ENCODE results near the gene ZNF318. TPM values are rescaled to one million over a fixed set of nuclear protein-coding genes. Genes with fewer than 3 reads are reported as not detected.
"Not testable (repeated sequence)": the region's sequence is repeated elsewhere in the genome, so short reads cannot be mapped to it uniquely, and the experiment has no call there.

Gene ZNF318
- total RNA-seq, 1 experiment from 2014 or later: 23.8 TPM

DNA sequence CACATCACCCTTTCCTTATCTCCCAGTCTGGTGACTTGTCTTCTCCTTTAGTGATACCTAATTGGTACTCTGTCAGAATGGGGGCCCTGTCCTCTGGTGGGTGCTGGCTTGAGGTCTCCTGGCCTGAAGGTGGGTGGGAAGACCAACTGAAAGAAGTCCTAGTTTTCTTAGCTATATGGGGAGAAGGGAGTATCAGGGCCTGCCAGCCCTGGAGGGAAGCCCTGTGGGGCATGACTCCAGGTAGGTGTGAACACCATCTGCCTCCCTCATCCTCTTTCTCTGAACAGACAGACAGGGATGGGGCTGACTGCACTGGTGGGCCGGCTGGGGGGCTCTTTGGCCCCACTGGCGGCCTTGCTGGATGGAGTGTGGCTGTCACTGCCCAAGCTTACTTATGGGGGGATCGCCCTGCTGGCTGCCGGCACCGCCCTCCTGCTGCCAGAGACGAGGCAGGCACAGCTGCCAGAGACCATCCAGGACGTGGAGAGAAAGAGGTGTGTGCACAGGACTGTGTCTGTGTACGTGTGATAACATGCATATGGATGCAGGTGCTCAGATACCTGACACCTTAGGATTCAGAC, 65.6 kb downstream of the ZNF318 start:
- TF ChIP-seq, protein P1, sequence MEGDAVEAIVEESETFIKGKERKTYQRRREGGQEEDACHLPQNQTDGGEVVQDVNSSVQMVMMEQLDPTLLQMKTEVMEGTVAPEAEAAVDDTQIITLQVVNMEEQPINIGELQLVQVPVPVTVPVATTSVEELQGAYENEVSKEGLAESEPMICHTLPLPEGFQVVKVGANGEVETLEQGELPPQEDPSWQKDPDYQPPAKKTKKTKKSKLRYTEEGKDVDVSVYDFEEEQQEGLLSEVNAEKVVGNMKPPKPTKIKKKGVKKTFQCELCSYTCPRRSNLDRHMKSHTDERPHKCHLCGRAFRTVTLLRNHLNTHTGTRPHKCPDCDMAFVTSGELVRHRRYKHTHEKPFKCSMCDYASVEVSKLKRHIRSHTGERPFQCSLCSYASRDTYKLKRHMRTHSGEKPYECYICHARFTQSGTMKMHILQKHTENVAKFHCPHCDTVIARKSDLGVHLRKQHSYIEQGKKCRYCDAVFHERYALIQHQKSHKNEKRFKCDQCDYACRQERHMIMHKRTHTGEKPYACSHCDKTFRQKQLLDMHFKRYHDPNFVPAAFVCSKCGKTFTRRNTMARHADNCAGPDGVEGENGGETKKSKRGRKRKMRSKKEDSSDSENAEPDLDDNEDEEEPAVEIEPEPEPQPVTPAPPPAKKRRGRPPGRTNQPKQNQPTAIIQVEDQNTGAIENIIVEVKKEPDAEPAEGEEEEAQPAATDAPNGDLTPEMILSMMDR (conservative IDR thresholded peaks at IDR 0.05; ENCODE audit: low read depth, low read length): no peak
- TF ChIP-seq EZH2 (IDR thresholded peaks at IDR 0.05; ENCODE audit: borderline replicate concordance, low read depth, low read length, poor library complexity, severe bottlenecking): no peak
- Histone ChIP-seq H3K9me3 (ENCODE audit: low read depth, low read length, poor library complexity, severe bottlenecking) (no peaks in the 10 kb centered on the region), H3K27ac (ENCODE audit: low read depth, low read length, poor library complexity, severe bottlenecking) (no peak overlapping the region), H3K36me3 (ENCODE audit: insufficient read depth, low read length, poor library complexity, severe bottlenecking) (no peaks in the 10 kb centered on the region), H3K27me3 (replicated peaks; ENCODE audit: insufficient read depth, low read depth, low read length, poor library complexity) (no peaks in the 10 kb centered on the region), H3K4me3 (ENCODE audit: low read depth, low read length, poor library complexity, severe bottlenecking) (no peak overlapping the region), H3K4me1 (ENCODE audit: insufficient read depth, low read length, poor library complexity, severe bottlenecking) (no peaks in the 10 kb centered on the region)
- BruUV-seq (replicated peaks): no TSS peak
- intact Hi-C loops (cut with micrococcal nuclease; ENCODE audit: unreplicated experiment): no loop called here
- POLR2A ChIA-PET (ENCODE audit: low non-redundant PET): no interaction called here
- CTCF ChIA-PET: no interaction called here
- DNase-seq (ENCODE audit: low spot score): no peak

DNA sequence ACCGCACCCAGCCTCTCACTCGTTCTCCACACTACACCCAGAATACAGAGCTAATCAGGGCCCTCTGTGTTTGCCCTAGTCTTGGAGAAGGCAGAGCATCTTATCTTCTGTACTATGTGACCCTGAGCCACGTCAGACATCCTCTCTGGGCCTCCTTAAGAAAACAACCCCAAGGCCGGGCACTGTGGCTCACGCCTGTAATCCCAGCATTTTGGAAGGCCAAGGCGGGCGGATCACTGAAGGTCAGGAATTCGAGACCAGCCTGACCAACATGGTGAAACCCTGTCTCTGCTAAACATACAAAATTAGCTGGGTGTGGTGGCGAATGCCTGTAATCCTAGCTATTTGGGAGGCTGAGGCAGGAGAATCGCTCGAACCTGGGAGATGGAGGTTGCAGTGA, 66.4 kb downstream of the ZNF318 start:
- DNase-seq (ENCODE audit: low spot score); BruUV-seq (replicated peaks); H3K4me3 ChIP-seq (ENCODE audit: low read depth, low read length, poor library complexity, severe bottlenecking); H3K36me3 ChIP-seq (ENCODE audit: insufficient read depth, low read length, poor library complexity, severe bottlenecking); H3K27ac ChIP-seq (ENCODE audit: low read depth, low read length, poor library complexity, severe bottlenecking); H3K4me1 ChIP-seq (ENCODE audit: insufficient read depth, low read length, poor library complexity, severe bottlenecking); POLR2A ChIA-PET (ENCODE audit: low non-redundant PET); intact Hi-C loops (cut with micrococcal nuclease; ENCODE audit: unreplicated experiment); H3K27me3 ChIP-seq (replicated peaks; ENCODE audit: insufficient read depth, low read depth, low read length, poor library complexity); H3K9me3 ChIP-seq (ENCODE audit: low read depth, low read length, poor library complexity, severe bottlenecking); CTCF ChIA-PET: not testable (repeated sequence)

DNA sequence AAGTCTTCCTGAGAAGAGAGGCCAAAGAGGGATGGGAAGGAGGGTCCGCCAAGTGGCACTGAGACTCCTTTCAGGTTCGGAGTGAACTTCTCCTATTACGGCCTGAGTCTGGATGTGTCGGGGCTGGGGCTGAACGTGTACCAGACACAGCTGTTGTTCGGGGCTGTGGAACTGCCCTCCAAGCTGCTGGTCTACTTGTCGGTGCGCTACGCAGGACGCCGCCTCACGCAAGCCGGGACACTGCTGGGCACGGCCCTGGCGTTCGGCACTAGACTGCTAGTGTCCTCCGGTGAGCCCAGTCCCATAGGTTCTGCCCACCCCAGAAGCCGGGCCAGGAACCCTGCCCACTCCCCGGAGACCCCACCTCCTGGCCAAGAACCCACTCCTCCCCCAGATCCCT, 67.3 kb downstream of the ZNF318 start:
- Histone ChIP-seq H3K4me1 (ENCODE audit: insufficient read depth, low read length, poor library complexity, severe bottlenecking) (no peaks in the 10 kb centered on the region), H3K36me3 (ENCODE audit: insufficient read depth, low read length, poor library complexity, severe bottlenecking) (no peaks in the 10 kb centered on the region), H3K27me3 (replicated peaks; ENCODE audit: insufficient read depth, low read depth, low read length, poor library complexity) (no peaks in the 10 kb centered on the region), H3K9me3 (ENCODE audit: low read depth, low read length, poor library complexity, severe bottlenecking) (no peaks in the 10 kb centered on the region), H3K4me3 (ENCODE audit: low read depth, low read length, poor library complexity, severe bottlenecking) (no peak overlapping the region), H3K27ac (ENCODE audit: low read depth, low read length, poor library complexity, severe bottlenecking) (no peak overlapping the region)
- ChIA-PET CTCF (no interaction called here), POLR2A (ENCODE audit: low non-redundant PET) (no interaction called here)
- intact Hi-C loops (cut with micrococcal nuclease; ENCODE audit: unreplicated experiment): no loop called here
- BruUV-seq (replicated peaks): no TSS peak
- TF ChIP-seq EZH2 (IDR thresholded peaks at IDR 0.05; ENCODE audit: borderline replicate concordance, low read depth, low read length, poor library complexity, severe bottlenecking): no peak
- TF ChIP-seq, protein P1 (conservative IDR thresholded peaks at IDR 0.05; ENCODE audit: low read depth, low read length): no peak
- no peak for DNase-seq (ENCODE audit: low spot score)

DNA sequence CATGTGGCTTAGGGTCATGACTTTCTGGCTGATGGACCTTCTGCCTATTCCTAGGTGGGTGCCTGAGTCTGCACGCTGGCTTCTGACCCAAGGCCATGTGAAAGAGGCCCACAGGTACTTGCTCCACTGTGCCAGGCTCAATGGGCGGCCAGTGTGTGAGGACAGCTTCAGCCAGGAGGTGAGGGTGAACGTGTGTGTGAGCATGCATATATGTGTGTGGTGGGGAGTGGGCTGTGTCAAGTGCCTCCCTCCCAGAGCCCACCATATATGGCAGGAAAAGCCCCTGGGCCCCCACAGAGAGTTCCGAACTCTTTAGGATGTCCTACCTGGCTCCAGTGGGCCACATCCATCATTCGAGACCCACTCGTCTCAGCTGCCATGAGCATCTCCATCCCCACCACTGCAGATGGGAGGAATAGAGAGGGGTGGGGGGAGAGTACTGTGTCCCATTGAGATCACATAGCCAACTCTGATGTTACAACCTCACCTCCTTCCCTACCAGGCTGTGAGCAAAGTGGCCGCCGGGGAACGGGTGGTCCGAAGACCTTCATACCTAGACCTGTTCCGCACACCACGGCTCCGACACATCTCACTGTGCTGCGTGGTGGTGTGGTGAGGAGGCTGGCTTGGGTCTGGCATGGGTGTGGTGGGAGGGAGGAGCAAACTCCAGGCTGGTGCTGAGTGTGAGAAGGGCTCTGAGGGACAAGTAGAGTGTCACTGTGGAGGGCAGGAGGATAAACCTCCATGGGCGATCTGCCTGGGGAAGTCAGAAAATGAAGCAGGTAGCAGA, 68.2 kb downstream of the ZNF318 start:
- Histone ChIP-seq H3K36me3 (ENCODE audit: insufficient read depth, low read length, poor library complexity, severe bottlenecking) (no peaks in the 10 kb centered on the region), H3K9me3 (ENCODE audit: low read depth, low read length, poor library complexity, severe bottlenecking) (no peaks in the 10 kb centered on the region), H3K27me3 (replicated peaks; ENCODE audit: insufficient read depth, low read depth, low read length, poor library complexity) (no peaks in the 10 kb centered on the region), H3K27ac (ENCODE audit: low read depth, low read length, poor library complexity, severe bottlenecking) (no peak overlapping the region), H3K4me1 (ENCODE audit: insufficient read depth, low read length, poor library complexity, severe bottlenecking) (no peaks in the 10 kb centered on the region), H3K4me3 (ENCODE audit: low read depth, low read length, poor library complexity, severe bottlenecking) (no peak overlapping the region)
- ChIA-PET CTCF (no interaction called here), POLR2A (ENCODE audit: low non-redundant PET) (no interaction called here)
- intact Hi-C loops (cut with micrococcal nuclease; ENCODE audit: unreplicated experiment): no loop called here
- BruUV-seq (replicated peaks): no TSS peak
- TF ChIP-seq, protein P1 (conservative IDR thresholded peaks at IDR 0.05; ENCODE audit: low read depth, low read length): no peak
- DNase-seq (ENCODE audit: low spot score): no peak

Measured in A673 (cell line).